OCI-LY1 (cell line): Measurements from ENCODE around the gene KIF2B.
"Not testable (repeated sequence)": the region's sequence is repeated elsewhere in the genome, so short reads cannot be mapped to it uniquely, and the experiment has no call there.

Experiments
- H2AFZ ChIP-seq: fragments of 200-600 bp; sonication (generic), shearing (Covaris generic); 2 replicates; pipeline ENCODE4 v1.6.0; 2014; ENCODE audit warnings: antibody characterized with exemption, mild to moderate bottlenecking, low read length
- H3F3A ChIP-seq: fragments of 200-600 bp; sonication (generic), shearing (Covaris generic); 2 replicates; pipeline ENCODE4 v1.6.0; 2014; ENCODE audit warnings: mild to moderate bottlenecking, antibody characterized with exemption, low read length, moderate library complexity; ENCODE audit not compliant: insufficient read depth
- H3K27ac ChIP-seq: fragments of 200-600 bp; sonication (generic); 2 replicates; pipeline ENCODE4 v1.5.1; 2014; ENCODE audit warnings: low read length, mixed run types, mild to moderate bottlenecking, low read depth; ENCODE audit not compliant: poor library complexity, severe bottlenecking
- H3K27me3 ChIP-seq: fragments of 200-600 bp; sonication (generic); 2 replicates; pipeline ENCODE4 v1.6.0; 2014; ENCODE audit warnings: antibody characterized with exemption, mild to moderate bottlenecking, low read length, moderate library complexity; ENCODE audit not compliant: insufficient read depth
- H3K36me3 ChIP-seq: fragments of 200-600 bp; sonication (generic); 2 replicates; pipeline ENCODE4 v1.6.1; 2014; ENCODE audit warnings: mild to moderate bottlenecking, antibody characterized with exemption, low read length, moderate library complexity, mixed read lengths; ENCODE audit not compliant: insufficient read depth
- H3K4me1 ChIP-seq: fragments of 200-600 bp; sonication (generic); 2 replicates; pipeline ENCODE4 v1.5.1; 2014; ENCODE audit warnings: mild to moderate bottlenecking, low read length, moderate library complexity; ENCODE audit not compliant: insufficient read depth, severe bottlenecking
- H3K4me2 ChIP-seq: fragments of 200-600 bp; sonication (generic), shearing (Covaris generic); 2 replicates; pipeline ENCODE4 v1.6.1; 2014; ENCODE audit warnings: low read length
- H3K4me3 ChIP-seq: fragments of 200-600 bp; sonication (generic); 2 replicates; pipeline ENCODE4 v1.5.1; 2014; ENCODE audit warnings: low read length, low read depth, mild to moderate bottlenecking, mixed read lengths; ENCODE audit not compliant: poor library complexity, severe bottlenecking
- H3K79me2 ChIP-seq: fragments of 200-600 bp; shearing (Covaris generic); 2 replicates; pipeline ENCODE4 v1.6.1; 2016; ENCODE audit warnings: mixed run types, low read length, mixed read lengths; ENCODE audit not compliant: insufficient read depth
- H3K9ac ChIP-seq: fragments of 200-600 bp; sonication (generic), shearing (Covaris generic); 2 replicates; pipeline ENCODE4 v1.6.1; 2014; ENCODE audit warnings: mild to moderate bottlenecking, low read length, mixed read lengths
- H3K9me2 ChIP-seq: fragments of 200-600 bp; sonication (generic), shearing (Covaris generic); 2 replicates; pipeline ENCODE4 v1.6.1; 2014; ENCODE audit warnings: low read depth, mild to moderate bottlenecking, low read length, mixed read lengths
- H3K9me3 ChIP-seq: fragments of 200-600 bp; shearing (Covaris generic); 2 replicates; pipeline ENCODE4 v1.6.1; 2014; ENCODE audit warnings: low read length, mixed read lengths
- H4K20me1 ChIP-seq: fragments of 200-600 bp; sonication (generic), shearing (Covaris generic); 2 replicates; pipeline ENCODE4 v1.6.0; 2016; ENCODE audit warnings: mild to moderate bottlenecking, low read length; ENCODE audit not compliant: insufficient read depth
- CTCF ChIP-seq: fragments of 200-600 bp; sonication (generic), shearing (Covaris generic); IDR thresholded peaks from 2 replicates; pipeline ENCODE4 v1.5.1; 2017; ENCODE audit warnings: mild to moderate bottlenecking, antibody characterized with exemption, low read length, moderate library complexity, mixed read lengths
- EZH2 ChIP-seq: fragments of 200-600 bp; sonication (generic), shearing (Covaris generic); IDR thresholded peaks from 2 replicates; pipeline ENCODE4 v1.8.0; 2017; ENCODE audit warnings: borderline replicate concordance, mixed run types, mild to moderate bottlenecking, antibody characterized with exemption, low read length, moderate library complexity, mixed read lengths

The KIF2B gene

GRCh38 chr17:53844491-53845107 lies 21.9 kb downstream of the KIF2B start:
- no peak overlapping the region for H3K4me3 ChIP-seq
- H3K9ac ChIP-seq = no peak overlapping the region
- H3K9me3 ChIP-seq = 0 out of 2 replicates have a peak, but pooled peaks cover 2% of the 10 kb centered on the region
- no peak overlapping the region for H3K27ac ChIP-seq
- TF ChIP-seq CTCF = no peak
- no peak for TF ChIP-seq EZH2
- no peaks in the 10 kb centered on the region for H3K79me2 ChIP-seq
- H2AFZ ChIP-seq = no peak overlapping the region
- no peak overlapping the region for H3K4me2 ChIP-seq
- no peaks in the 10 kb centered on the region for H3K9me2 ChIP-seq
- no peaks in the 10 kb centered on the region for H3K36me3 ChIP-seq
- H3K27me3 ChIP-seq = no peaks in the 10 kb centered on the region
- no peaks in the 10 kb centered on the region for H3F3A ChIP-seq
- no peaks in the 10 kb centered on the region for H4K20me1 ChIP-seq
- H3K4me1 ChIP-seq = no peaks in the 10 kb centered on the region

GRCh38 chr17:53871128-53871527 lies 48.4 kb downstream of the KIF2B start:
- H4K20me1 ChIP-seq, H3F3A ChIP-seq, H3K27me3 ChIP-seq, H3K27ac ChIP-seq, H3K4me2 ChIP-seq, H3K4me1 ChIP-seq, H3K9me3 ChIP-seq, H3K4me3 ChIP-seq, H3K36me3 ChIP-seq, H2AFZ ChIP-seq, H3K9me2 ChIP-seq, H3K79me2 ChIP-seq, H3K9ac ChIP-seq: not testable (repeated sequence)
